Gastrocnemius medialis (tissue), 4 donors: Measurements from ENCODE around the gene CEP83. TPM values are rescaled to one million over a fixed set of nuclear protein-coding genes. Genes with fewer than 3 reads are reported as not detected.
"Not testable (repeated sequence)": the region's sequence is repeated elsewhere in the genome, so short reads cannot be mapped to it uniquely, and the experiment has no call there.

Experiments used
- ATAC-seq, 2 donors: fragments of 150-250 bp; one replicate each; pipeline ENCODE4 v1.9.1; 2016
- DNase-seq, 2 donors: peaks; one replicate each; pipeline ENCODE4 v3.0.0-alpha.2; 2019
- H3K27ac ChIP-seq, 4 donors: fragments of 200-600 bp; sonication (generic); 1 replicate in 1 of 4; 2 replicates in 3 of 4; pipeline ENCODE4 v1.5.1; 2016 to 2018; ENCODE audit warnings: mild to moderate bottlenecking in 2 of 4, moderate library complexity in 1 of 4
- H3K27me3 ChIP-seq, 3 donors: fragments of 200-600 bp; sonication (generic) in 2 of 3; 1 replicate in 1 of 3; 2 replicates in 2 of 3; pipeline versions ENCODE4 v1.5.1 to v1.6.0; 2016 to 2019; ENCODE audit warnings: mild to moderate bottlenecking in 1 of 3, moderate library complexity in 1 of 3
- H3K36me3 ChIP-seq, 2 donors: fragments of 200-600 bp; sonication (generic) in 1 of 2; one replicate each; pipeline ENCODE4 v1.5.1; 2017 to 2018
- H3K4me1 ChIP-seq, 2 donors: fragments of 200-600 bp; sonication (generic) in 1 of 2; one replicate each; pipeline ENCODE4 v1.5.1; 2016 to 2017; ENCODE audit warnings: mild to moderate bottlenecking in 2 of 2
- H3K4me3 ChIP-seq, 4 donors: fragments of 200-600 bp; sonication (generic) in 3 of 4; 1 replicate in 1 of 4; 2 replicates in 3 of 4; pipeline ENCODE4 v1.5.1; 2016 to 2019; ENCODE audit warnings: mild to moderate bottlenecking in 2 of 4
- H3K9me3 ChIP-seq, 3 donors: fragments of 200-600 bp; sonication (generic) in 2 of 3; 1 replicate in 1 of 3; 2 replicates in 2 of 3; pipeline ENCODE4 v1.5.1; 2016 to 2019
- POLR2A ChIP-seq, 2 donors: fragments of 450-650 bp; IDR thresholded peaks; one replicate each; pipeline ENCODE4 v1.6.1; 2017; ENCODE audit warnings: antibody characterized with exemption in 2 of 2, mild to moderate bottlenecking in 2 of 2, moderate library complexity in 2 of 2
- in situ Hi-C, 4 donors: fragments of 200-750 bp; cut with MboI; loops; one replicate each; pipeline versions ENCODE4 v1.15.0 to v1.8.0; 2017; ENCODE audit warnings: low sequenced_read_pairs in 4 of 4
- intact Hi-C: fragments of 100-400 bp; cut with DNase I; formaldehyde crosslinking; loops from one replicate; pipeline ENCODE4 v1.15.1; 2023; ENCODE audit warnings: low total_unique reads
- total RNA-seq, 4 donors: library from RNA; depleted of rRNA; stranded (reverse); fragments of >200 nt; gene quantifications; one replicate each; pipeline versions ENCODE4 v1.1.0 to v1.2.3, GENCODE V29; 2016
- TF ChIP-seq, protein P1 (sequence below), 5 experiments: fragments of 450-650 bp in 3 of 5; fragments of 200-600 bp in 2 of 5; sonication (generic) in 2 of 5; IDR thresholded peaks in 4 of 5; conservative IDR thresholded peaks in 1 of 5; 1 replicate in 4 of 5; 2 replicates in 1 of 5; pipeline ENCODE4 v1.5.1; 2016 to 2019; ENCODE audit warnings: antibody characterized with exemption in 5 of 5, mild to moderate bottlenecking in 3 of 5, moderate library complexity in 3 of 5

Gene CEP83
- total RNA-seq, 4 donors from 2014 or later: 3.5 to 19.5 (median 11.2) TPM

DNA sequence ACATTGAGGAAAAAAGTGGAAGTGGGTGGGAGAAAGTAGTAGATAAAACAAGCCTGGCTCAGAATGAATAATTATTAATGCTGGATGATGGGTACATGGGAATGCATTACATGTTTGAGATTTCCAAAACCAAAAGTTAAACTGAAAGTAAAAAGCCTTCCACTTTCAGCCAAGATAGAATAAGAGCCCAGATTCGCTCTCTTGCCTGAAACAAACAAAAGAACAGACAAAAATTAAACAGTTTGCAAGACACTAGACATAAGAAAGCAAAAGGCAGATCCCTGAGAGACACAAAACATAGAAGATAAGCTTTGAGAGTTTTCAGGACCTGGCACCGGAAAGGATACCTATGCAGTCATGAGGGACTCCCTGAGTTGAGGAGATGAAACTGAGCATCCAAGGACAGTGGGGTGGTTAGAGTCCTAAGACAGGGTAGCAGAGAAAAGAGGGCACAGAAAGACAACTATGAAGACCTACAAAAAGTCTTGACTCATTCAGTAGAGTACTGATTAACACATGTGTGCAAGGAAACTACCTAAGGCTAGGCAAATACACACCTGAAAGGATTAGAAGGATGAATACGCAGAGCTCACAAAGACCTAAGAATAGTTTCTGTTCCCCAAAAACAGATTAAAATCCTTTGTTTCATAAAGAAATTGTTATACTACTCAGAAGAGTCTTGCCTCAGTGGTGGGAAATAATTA, 54.1 kb downstream of the CEP83 start:
- TF ChIP-seq, protein P1, sequence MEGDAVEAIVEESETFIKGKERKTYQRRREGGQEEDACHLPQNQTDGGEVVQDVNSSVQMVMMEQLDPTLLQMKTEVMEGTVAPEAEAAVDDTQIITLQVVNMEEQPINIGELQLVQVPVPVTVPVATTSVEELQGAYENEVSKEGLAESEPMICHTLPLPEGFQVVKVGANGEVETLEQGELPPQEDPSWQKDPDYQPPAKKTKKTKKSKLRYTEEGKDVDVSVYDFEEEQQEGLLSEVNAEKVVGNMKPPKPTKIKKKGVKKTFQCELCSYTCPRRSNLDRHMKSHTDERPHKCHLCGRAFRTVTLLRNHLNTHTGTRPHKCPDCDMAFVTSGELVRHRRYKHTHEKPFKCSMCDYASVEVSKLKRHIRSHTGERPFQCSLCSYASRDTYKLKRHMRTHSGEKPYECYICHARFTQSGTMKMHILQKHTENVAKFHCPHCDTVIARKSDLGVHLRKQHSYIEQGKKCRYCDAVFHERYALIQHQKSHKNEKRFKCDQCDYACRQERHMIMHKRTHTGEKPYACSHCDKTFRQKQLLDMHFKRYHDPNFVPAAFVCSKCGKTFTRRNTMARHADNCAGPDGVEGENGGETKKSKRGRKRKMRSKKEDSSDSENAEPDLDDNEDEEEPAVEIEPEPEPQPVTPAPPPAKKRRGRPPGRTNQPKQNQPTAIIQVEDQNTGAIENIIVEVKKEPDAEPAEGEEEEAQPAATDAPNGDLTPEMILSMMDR (IDR thresholded peaks at IDR 0.05 in 4 of 5, conservative IDR thresholded peaks at IDR 0.05 in 1 of 5): no peak
- TF ChIP-seq POLR2A (IDR thresholded peaks at IDR 0.05): no peak
- ATAC-seq (no peak), DNase-seq (no peak)
- peaks cover 7 to 20% of the 10 kb centered on the region in 2 donors for H3K4me1 ChIP-seq
- H3K9me3 ChIP-seq: no peaks in the 10 kb centered on the region
- in situ Hi-C loops: no loop called here
- H3K4me3 ChIP-seq: peak overlapping the region in 1 of 4 donors; percentile 0
- no peaks in the 10 kb centered on the region for H3K27me3 ChIP-seq
- intact Hi-C loops: no loop called here
- H3K27ac ChIP-seq: no peak overlapping the region
- peaks cover 0 to 8% of the 10 kb centered on the region in 2 donors for H3K36me3 ChIP-seq

DNA sequence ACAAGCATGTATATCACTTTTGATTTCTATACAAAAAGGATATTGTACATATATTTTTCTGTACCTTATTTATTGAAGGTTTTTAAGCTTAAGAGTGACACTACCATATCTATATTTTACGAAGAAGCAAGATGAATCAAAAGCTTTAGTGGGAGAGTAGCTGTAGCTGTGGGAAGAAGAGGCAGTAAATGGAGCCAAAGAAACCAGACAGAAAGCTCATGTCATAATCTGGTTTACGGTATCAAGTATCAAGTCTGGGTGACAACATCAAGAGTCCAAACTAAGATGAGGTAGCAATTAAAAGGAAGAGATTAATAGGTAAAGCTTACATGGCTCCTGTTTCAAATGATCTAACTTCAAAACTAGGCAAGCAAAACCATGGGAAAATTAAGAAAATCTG, 54.8 kb downstream of the CEP83 start:
- Histone ChIP-seq H3K27ac (no peak overlapping the region), H3K9me3 (no peaks in the 10 kb centered on the region), H3K4me3 (peak overlapping the region in 1 of 4 donors; percentile 0), H3K4me1 (peaks cover 7 to 20% of the 10 kb centered on the region in 2 donors), H3K36me3 (peaks cover 0 to 8% of the 10 kb centered on the region in 2 donors), H3K27me3 (no peaks in the 10 kb centered on the region)
- TF ChIP-seq, protein P1 (IDR thresholded peaks at IDR 0.05 in 4 of 5, conservative IDR thresholded peaks at IDR 0.05 in 1 of 5): no peak
- TF ChIP-seq POLR2A (IDR thresholded peaks at IDR 0.05): no peak
- DNase-seq (no peak), ATAC-seq (peak; percentile 62 to 63)
- intact Hi-C loops: no loop called here
- in situ Hi-C loops: no loop called here

DNA sequence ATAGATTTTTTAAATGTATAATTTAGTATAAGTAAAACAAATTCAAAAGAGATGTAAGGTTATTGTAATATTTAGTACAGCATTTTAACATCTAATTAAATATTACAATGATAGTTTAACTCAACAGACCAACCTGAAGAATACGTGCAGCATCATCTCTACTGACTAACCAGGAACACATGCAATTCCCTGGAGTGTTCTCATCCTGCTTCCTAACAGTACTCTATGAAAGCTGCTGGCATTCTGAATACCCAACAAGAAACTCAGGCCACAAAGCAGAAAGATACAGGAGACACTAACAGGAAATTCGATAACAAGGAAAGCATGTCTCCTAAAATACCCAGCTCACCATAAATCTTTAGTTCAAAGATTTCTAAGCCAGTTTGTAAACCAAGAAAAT, 58.3 kb downstream of the CEP83 start:
- peaks cover 0 to 19% of the 10 kb centered on the region in 2 donors for H3K36me3 ChIP-seq

DNA sequence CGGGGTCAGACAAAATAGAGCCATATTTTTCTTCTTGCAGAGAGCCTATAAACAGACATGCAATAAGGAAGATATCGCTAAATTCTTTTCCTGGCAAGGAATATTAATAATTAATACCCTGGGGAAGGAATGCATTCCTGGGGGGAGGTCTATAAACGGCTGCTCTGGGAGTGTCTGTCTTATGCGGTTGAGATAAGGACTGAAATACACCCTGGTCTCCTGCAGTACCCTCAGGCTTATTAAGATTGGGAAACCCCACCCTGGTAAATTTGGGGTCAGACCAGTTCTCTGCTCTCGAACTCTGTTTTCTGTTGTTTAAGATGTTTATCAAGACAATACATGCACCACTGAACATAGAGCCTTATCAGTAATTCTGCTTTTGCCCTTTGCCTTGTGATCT, 61.0 kb downstream of the CEP83 start:
- ATAC-seq, H3K4me3 ChIP-seq, DNase-seq, in situ Hi-C loops, intact Hi-C loops, H3K27me3 ChIP-seq, H3K9me3 ChIP-seq, H3K27ac ChIP-seq, H3K4me1 ChIP-seq: not testable (repeated sequence)
- H3K36me3 ChIP-seq: peaks cover 0 to 19% of the 10 kb centered on the region in 2 donors

More for the DNA sequence above, 58.3 kb downstream of the CEP83 start:
- no peak for TF ChIP-seq POLR2A (IDR thresholded peaks at IDR 0.05)
- TF ChIP-seq, protein P1 (IDR thresholded peaks at IDR 0.05 in 4 of 5, conservative IDR thresholded peaks at IDR 0.05 in 1 of 5): no peak
- DNase-seq (no peak), ATAC-seq (no peak)
- in situ Hi-C loops: no loop called here
- Histone ChIP-seq H3K27me3 (no peaks in the 10 kb centered on the region), H3K27ac (no peak overlapping the region), H3K4me1 (peaks cover 7 to 20% of the 10 kb centered on the region in 2 donors), H3K4me3 (no peak overlapping the region), H3K9me3 (no peaks in the 10 kb centered on the region)
- intact Hi-C loops: no loop called here

DNA sequence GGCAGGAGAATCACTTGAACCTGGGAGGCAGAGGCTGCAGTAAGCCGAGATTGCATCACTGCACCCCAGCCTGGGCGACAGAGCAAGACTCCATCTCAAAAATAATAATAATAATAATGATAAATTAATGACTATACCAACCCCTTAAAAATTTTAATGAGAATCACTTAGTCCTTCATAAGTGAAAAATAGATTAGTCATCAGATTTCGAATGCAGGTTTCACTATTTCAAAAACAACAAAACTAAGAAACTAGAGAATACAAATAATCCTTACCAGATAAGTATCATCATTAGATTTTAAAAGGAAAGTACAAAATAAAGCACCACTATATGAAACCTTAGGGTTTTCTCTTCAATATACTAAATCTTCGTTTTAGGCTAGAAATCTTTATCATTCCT, 62.3 kb downstream of the CEP83 start:
- no peak overlapping the region for H3K27ac ChIP-seq
- peaks cover 0 to 19% of the 10 kb centered on the region in 2 donors for H3K36me3 ChIP-seq
- no peak overlapping the region for H3K4me3 ChIP-seq
- DNase-seq (no peak), ATAC-seq (no peak)
- in situ Hi-C loops: no loop called here
- H3K27me3 ChIP-seq: no peaks in the 10 kb centered on the region
- TF ChIP-seq POLR2A (IDR thresholded peaks at IDR 0.05): no peak
- TF ChIP-seq, protein P1 (IDR thresholded peaks at IDR 0.05 in 4 of 5, conservative IDR thresholded peaks at IDR 0.05 in 1 of 5): no peak
- H3K4me1 ChIP-seq: no peaks in the 10 kb centered on the region
- intact Hi-C loops: no loop called here
- H3K9me3 ChIP-seq: no peaks in the 10 kb centered on the region

DNA sequence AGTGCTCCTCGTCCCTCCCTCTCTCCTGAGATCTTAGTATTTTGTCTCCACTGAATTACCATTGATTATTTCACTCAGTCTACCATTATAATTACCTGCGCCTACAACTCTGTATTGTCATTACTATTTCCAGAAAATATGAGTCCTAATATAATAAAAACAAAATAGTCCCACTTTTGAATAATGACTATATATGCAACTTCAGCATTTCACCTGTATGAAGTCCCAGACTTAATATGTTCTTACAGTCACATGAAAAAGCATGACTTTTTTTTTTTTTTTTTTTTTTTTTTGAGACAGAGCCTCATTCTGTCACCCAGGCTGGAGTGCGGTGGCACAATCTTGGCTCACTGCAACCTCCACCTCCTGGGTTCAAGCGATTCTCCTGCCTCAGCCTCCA, 63.7 kb downstream of the CEP83 start:
- peaks cover 0 to 11% of the 10 kb centered on the region in 2 donors for H3K36me3 ChIP-seq
- ATAC-seq, intact Hi-C loops, H3K4me3 ChIP-seq, H3K27ac ChIP-seq, in situ Hi-C loops, H3K27me3 ChIP-seq, DNase-seq, H3K4me1 ChIP-seq, H3K9me3 ChIP-seq: not testable (repeated sequence)
